C4-2B (cell line): ENCODE measurements around the gene ADGRV1.
"Not testable (repeated sequence)": the region's sequence is repeated elsewhere in the genome, so short reads cannot be mapped to it uniquely, and the experiment has no call there.

Source experiments
- H3K27ac ChIP-seq: fragments of 450-650 bp; 2 replicates; pipeline ENCODE4 v1.5.1; 2017
- CTCF ChIP-seq: fragments of 450-650 bp; conservative IDR thresholded peaks from 2 replicates; pipeline ENCODE4 v1.5.1; 2017; ENCODE audit warnings: mild to moderate bottlenecking
- ZFX ChIP-seq: fragments of 450-650 bp; IDR thresholded peaks from 2 replicates; pipeline ENCODE4 v1.6.1; 2017

Gene ADGRV1

GRCh38 chr5:91052977-91053740 lies 494.6 kb downstream of the ADGRV1 start:
- no peak overlapping the region for H3K27ac ChIP-seq
- TF ChIP-seq CTCF (no peak), ZFX (no peak)

- TF ChIP-seq CTCF (no peak), ZFX (no peak)
- no peak overlapping the region for H3K27ac ChIP-seq
These were observed 495.1 kb downstream of the ADGRV1 start for GRCh38 chr5:91053741-91054025.

- TF ChIP-seq CTCF, result no peak
- TF ChIP-seq ZFX, result no peak
- H3K27ac ChIP-seq, result no peak overlapping the region
These were observed 499.6 kb downstream of the ADGRV1 start for GRCh38 chr5:91058155-91058554.

- TF ChIP-seq CTCF (no peak), ZFX (no peak)
- no peak overlapping the region for H3K27ac ChIP-seq
These were observed 500.0 kb downstream of the ADGRV1 start for GRCh38 chr5:91058575-91058974.

GRCh38 chr5:91059409-91059808 lies 500.8 kb downstream of the ADGRV1 start:
- H3K27ac ChIP-seq, result no peak overlapping the region

GRCh38 chr5:91061094-91061493 lies 502.5 kb downstream of the ADGRV1 start:
- TF ChIP-seq CTCF (no peak), ZFX (no peak)
- no peak overlapping the region for H3K27ac ChIP-seq

More at GRCh38 chr5:91059409-91059808, 500.8 kb downstream of the ADGRV1 start:
- TF ChIP-seq ZFX (no peak), CTCF (no peak)

- no peak overlapping the region for H3K27ac ChIP-seq
- no peak for TF ChIP-seq CTCF
- TF ChIP-seq ZFX, result no peak
These were observed 503.5 kb downstream of the ADGRV1 start for GRCh38 chr5:91061946-91062562.

- not testable (repeated sequence) for H3K27ac ChIP-seq
These were observed 504.6 kb downstream of the ADGRV1 start for GRCh38 chr5:91063098-91063690.
